A673 (cell line): ENCODE measurements around the gene VPS37B. TPM values are rescaled to one million over a fixed set of nuclear protein-coding genes. Genes with fewer than 3 reads are reported as not detected.

ENCODE experiments used
- BruUV-seq: library from RNA; stranded (reverse); fragments of 400-500 nt; replicated peaks from 2 replicates; lab custom pipeline; 2021; lab: Mats Ljungman, UMichigan
- CTCF ChIA-PET: fragments of 300-600 bp; sonication (Branson Sonifier 250); formaldehyde crosslinking; loops from one replicate; lab custom pipeline; 2022; ENCODE audit warnings: antibody characterized with exemption; lab: Charles Lee
- POLR2A ChIA-PET: fragments of 300-600 bp; sonication (Branson Sonifier 250); formaldehyde crosslinking; loops from one replicate; lab custom pipeline; 2022; ENCODE audit warnings: antibody characterized with exemption; ENCODE audit not compliant: low non-redundant PET; lab: Charles Lee
- DNase-seq: peaks from one replicate; pipeline ENCODE4 v3.0.0-alpha.2; 2015; ENCODE audit warnings: low spot score
- H3K27ac ChIP-seq: fragments of 200-600 bp; sonication (generic); 2 replicates; pipeline ENCODE4 v1.5.1; 2016; ENCODE audit warnings: mixed run types, low read depth, mild to moderate bottlenecking, mixed read lengths, antibody characterized with exemption, low read length; ENCODE audit not compliant: poor library complexity, severe bottlenecking
- H3K27me3 ChIP-seq: fragments of 200-600 bp; sonication (generic); replicated peaks from 2 replicates; pipeline ENCODE4 v1.6.1; 2017; ENCODE audit warnings: mixed run types, low read depth, mild to moderate bottlenecking, mixed read lengths, antibody characterized with exemption, low read length; ENCODE audit not compliant: insufficient read depth, poor library complexity
- H3K36me3 ChIP-seq: fragments of 200-600 bp; sonication (generic); 2 replicates; pipeline ENCODE4 v1.6.1; 2016; ENCODE audit warnings: mixed run types, mild to moderate bottlenecking, mixed read lengths, antibody characterized with exemption, low read length; ENCODE audit not compliant: insufficient read depth, poor library complexity, severe bottlenecking
- H3K4me1 ChIP-seq: fragments of 200-600 bp; sonication (generic); 2 replicates; pipeline ENCODE4 v1.6.1; 2017; ENCODE audit warnings: mixed run types, mild to moderate bottlenecking, mixed read lengths, antibody characterized with exemption, low read length; ENCODE audit not compliant: insufficient read depth, poor library complexity, severe bottlenecking
- H3K4me3 ChIP-seq: fragments of 200-600 bp; sonication (generic); 2 replicates; pipeline ENCODE4 v1.5.1; 2016; ENCODE audit warnings: low read depth, mixed run types, mild to moderate bottlenecking, mixed read lengths, low read length; ENCODE audit not compliant: poor library complexity, severe bottlenecking
- H3K9me3 ChIP-seq: fragments of 200-600 bp; sonication (generic); 2 replicates; pipeline ENCODE4 v1.6.1; 2016; ENCODE audit warnings: mixed run types, low read depth, mild to moderate bottlenecking, mixed read lengths, antibody characterized with exemption, low read length; ENCODE audit not compliant: poor library complexity, severe bottlenecking
- EZH2 ChIP-seq: fragments of 200-600 bp; sonication (generic); IDR thresholded peaks from 2 replicates; pipeline ENCODE4 v1.6.1; 2017; ENCODE audit warnings: borderline replicate concordance, low read depth, mild to moderate bottlenecking, mixed read lengths, antibody characterized with exemption, low read length; ENCODE audit not compliant: poor library complexity, severe bottlenecking
- intact Hi-C: fragments of 100-400 bp; cut with micrococcal nuclease; formaldehyde crosslinking; loops from one replicate; pipeline ENCODE4 v1.10.0; 2022; ENCODE audit not compliant: unreplicated experiment
- total RNA-seq: library from RNA; stranded (reverse); gene quantifications from 2 replicates; pipeline ENCODE4 v1.2.3, GENCODE V29; 2021
- TF ChIP-seq, protein P1 (sequence below): fragments of 300-800, 200-600 bp; sonication (generic); conservative IDR thresholded peaks from 2 replicates; pipeline ENCODE4 v1.5.1; 2017; ENCODE audit warnings: low read depth, mild to moderate bottlenecking, antibody characterized with exemption, low read length, moderate library complexity, mixed read lengths

Gene VPS37B
- total RNA-seq, 1 experiment from 2014 or later, result 34.4 TPM

DNA sequence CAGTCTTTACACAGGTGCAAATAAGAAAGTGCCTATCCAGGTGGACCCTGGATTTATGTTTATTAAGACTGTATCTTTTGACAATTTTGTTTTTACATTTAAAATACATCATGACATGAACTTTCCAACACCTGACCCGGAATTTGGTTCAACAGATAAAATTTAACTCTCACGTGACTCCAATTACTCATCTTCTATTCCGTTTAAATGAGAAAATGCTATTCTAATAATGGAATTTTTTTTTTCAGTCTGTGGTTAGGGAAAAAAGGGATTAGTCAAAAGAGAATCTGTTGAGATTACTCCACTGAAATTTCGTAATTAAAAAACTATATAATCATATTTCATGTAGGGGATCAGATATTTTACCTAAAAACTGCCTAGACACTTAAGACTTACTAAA is 11.1 kb downstream of the VPS37B start:
- H3K4me3 ChIP-seq, result no peak overlapping the region
- POLR2A ChIA-PET, result no interaction called here

DNA sequence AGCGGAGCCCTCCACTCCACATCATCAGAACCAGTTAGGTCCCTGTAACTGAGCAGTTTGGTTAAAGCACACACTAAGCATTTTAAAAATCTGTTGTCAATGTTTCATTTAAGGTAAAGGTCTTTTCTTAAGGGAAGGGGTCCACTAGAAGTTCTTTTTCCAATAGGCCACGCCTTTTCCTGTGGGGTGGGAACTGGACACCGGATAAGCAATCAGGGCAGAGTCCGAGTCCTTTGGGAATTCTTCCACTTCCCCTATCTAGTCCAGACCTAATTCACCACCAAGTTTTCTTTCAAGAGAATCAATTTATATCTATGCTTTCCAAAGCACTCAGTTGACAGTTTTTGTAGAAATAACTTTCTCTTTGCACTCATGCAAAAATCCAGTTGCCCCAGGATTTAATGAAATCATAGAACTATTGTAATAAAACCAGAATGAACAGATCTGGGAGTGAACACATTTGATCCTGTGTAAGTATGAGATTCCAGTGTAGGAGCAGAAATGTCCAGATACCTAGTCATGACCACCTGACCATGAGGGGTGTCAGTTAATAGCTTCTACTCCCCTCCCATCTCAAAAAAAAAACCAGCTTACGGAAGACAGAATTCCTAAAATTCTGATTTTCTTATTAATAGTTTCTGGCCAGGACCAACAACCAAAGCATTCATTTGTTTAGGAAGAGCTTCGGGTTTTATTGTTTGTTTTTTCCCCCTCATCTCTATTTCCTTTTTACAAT is 11.7 kb downstream of the VPS37B start:
- TF ChIP-seq, protein P1, sequence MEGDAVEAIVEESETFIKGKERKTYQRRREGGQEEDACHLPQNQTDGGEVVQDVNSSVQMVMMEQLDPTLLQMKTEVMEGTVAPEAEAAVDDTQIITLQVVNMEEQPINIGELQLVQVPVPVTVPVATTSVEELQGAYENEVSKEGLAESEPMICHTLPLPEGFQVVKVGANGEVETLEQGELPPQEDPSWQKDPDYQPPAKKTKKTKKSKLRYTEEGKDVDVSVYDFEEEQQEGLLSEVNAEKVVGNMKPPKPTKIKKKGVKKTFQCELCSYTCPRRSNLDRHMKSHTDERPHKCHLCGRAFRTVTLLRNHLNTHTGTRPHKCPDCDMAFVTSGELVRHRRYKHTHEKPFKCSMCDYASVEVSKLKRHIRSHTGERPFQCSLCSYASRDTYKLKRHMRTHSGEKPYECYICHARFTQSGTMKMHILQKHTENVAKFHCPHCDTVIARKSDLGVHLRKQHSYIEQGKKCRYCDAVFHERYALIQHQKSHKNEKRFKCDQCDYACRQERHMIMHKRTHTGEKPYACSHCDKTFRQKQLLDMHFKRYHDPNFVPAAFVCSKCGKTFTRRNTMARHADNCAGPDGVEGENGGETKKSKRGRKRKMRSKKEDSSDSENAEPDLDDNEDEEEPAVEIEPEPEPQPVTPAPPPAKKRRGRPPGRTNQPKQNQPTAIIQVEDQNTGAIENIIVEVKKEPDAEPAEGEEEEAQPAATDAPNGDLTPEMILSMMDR, result no peak
- no peak for TF ChIP-seq EZH2
- no peak for DNase-seq
- H3K9me3 ChIP-seq, result no peaks in the 10 kb centered on the region
- no peaks in the 10 kb centered on the region for H3K27me3 ChIP-seq
- H3K36me3 ChIP-seq, result no peaks in the 10 kb centered on the region
- no peak overlapping the region for H3K4me3 ChIP-seq
- H3K27ac ChIP-seq, result no peak overlapping the region
- CTCF ChIA-PET, result no interaction called here
- no TSS peak for BruUV-seq
- intact Hi-C loops, result no loop called here
- POLR2A ChIA-PET, result no interaction called here
- H3K4me1 ChIP-seq, result peaks cover 54% of the 10 kb centered on the region

More for the DNA sequence above, 11.1 kb downstream of the VPS37B start:
- Histone ChIP-seq H3K27me3 (no peaks in the 10 kb centered on the region), H3K27ac (no peak overlapping the region), H3K4me1 (peaks cover 54% of the 10 kb centered on the region), H3K9me3 (no peaks in the 10 kb centered on the region), H3K36me3 (no peaks in the 10 kb centered on the region)
- intact Hi-C loops, result no loop called here
- TF ChIP-seq EZH2, result no peak
- TF ChIP-seq, protein P1, result no peak
- CTCF ChIA-PET, result no interaction called here
- BruUV-seq, result no TSS peak
- no peak for DNase-seq

DNA sequence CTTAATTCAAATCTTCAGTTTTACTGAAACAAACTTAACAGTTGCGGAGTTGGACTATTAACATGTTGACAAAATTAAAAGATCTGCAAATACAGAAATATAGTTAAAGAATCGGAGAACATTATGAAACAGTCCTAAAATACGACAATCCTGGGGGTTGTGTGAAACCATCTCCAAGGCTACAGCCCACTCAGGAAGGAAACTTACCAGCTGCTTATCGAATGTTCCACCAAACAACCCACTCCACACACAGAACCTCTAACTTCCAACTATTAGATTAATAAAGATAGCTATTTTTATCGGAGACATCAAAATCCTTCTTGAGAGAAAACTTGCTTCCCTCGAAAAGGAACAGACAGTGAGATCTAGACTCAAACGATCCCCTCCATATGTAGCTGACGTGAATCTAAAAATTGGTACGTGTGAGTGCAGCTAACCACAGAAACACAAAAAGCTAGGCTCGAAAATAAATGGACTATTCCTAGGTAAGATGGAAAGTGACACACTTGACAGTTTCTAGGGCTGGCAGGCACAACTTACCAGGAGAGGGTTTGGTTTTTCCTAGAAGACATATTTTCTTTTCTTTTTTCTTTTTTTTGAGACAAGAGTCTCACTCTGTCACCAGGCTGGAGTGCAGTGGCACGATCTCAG is 12.9 kb downstream of the VPS37B start:
- BruUV-seq, result no TSS peak
- ChIA-PET POLR2A (interaction anchor here (0.6 kb wide), 1 partner anchor 42 kb away, joined by 3 read pairs; no protein-coding TSS in a partner anchor), CTCF (no interaction called here)
- Histone ChIP-seq H3K4me3 (no peak overlapping the region), H3K27me3 (no peaks in the 10 kb centered on the region), H3K36me3 (no peaks in the 10 kb centered on the region), H3K9me3 (no peaks in the 10 kb centered on the region), H3K27ac (no peak overlapping the region), H3K4me1 (peaks cover 43% of the 10 kb centered on the region)
- intact Hi-C loops, result no loop called here
- no peak for TF ChIP-seq EZH2
- TF ChIP-seq, protein P1, result no peak
- DNase-seq, result no peak
